Measurements from ENCODE around the gene OMA1.

GRCh38 chr1:58434181-58434580 is 112.3 kb downstream of the OMA1 start:
- TF ChIP-seq CTCF (IDR thresholded peaks at IDR 0.05) (no peak), POLR2AphosphoS5 (IDR thresholded peaks at IDR 0.05) (no peak), POLR2A (IDR thresholded peaks at IDR 0.05) (no peak)
